Kidney epithelial cell (primary cell): ENCODE data around the gene BICRA. TPM values are rescaled to one million over a fixed set of nuclear protein-coding genes. Genes with fewer than 3 reads are reported as not detected.

ENCODE experiments used
- DNase-seq: peaks from one replicate; pipeline ENCODE4 v3.0.0-alpha.2; 2010; ENCODE audit warnings: low read depth
- H3K27me3 ChIP-seq: 2 replicates; pipeline ENCODE4 v1.6.0; 2011; ENCODE audit warnings: low read length; ENCODE audit not compliant: control insufficient read depth, insufficient read depth
- H3K36me3 ChIP-seq: 2 replicates; pipeline ENCODE4 v1.5.1; 2011; ENCODE audit warnings: low read length; ENCODE audit not compliant: control insufficient read depth, insufficient read depth
- H3K4me3 ChIP-seq: 2 replicates; pipeline ENCODE4 v1.5.1; 2011; ENCODE audit warnings: low read depth, mild to moderate bottlenecking, control low read depth, low read length
- total RNA-seq: library from RNA; depleted of rRNA; stranded (reverse); fragments of >200 nt; gene quantifications from 2 replicates; pipeline ENCODE4 v1.2.3, GENCODE V29; 2015
- TF ChIP-seq, protein P1 (sequence below): IDR thresholded peaks from 2 replicates; pipeline ENCODE4 v1.5.1; 2011; ENCODE audit warnings: mild to moderate bottlenecking, moderate library complexity, low read length, control low read depth, inconsistent platforms; ENCODE audit not compliant: insufficient read depth, poor library complexity, severe bottlenecking

Gene BICRA
- total RNA-seq, 1 donor from 2014 or later = 11.2 TPM

DNA sequence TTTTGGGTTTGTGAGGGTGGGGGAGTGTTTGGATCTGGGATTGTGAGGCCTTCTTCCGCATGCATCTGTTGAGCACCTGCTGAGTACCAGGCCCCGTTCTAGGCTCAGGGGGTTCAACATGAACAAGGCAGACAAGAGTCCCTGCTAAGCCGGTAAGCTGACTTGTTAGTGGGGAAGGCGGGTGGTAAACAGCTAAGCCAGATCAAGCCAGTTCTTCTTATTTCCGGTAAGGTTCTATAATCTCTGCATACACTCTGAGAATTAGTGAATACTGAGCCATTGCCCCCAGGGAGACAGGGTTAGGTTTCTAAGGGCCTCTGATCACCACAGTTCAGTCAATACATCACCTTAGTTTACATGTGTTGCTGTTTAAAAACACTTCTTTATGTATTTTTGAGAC is 94.4 kb downstream of the BICRA start:
- DNase-seq = no peak
- Histone ChIP-seq H3K27me3 (peaks cover 2% of the 10 kb centered on the region), H3K4me3 (no peak overlapping the region), H3K36me3 (peaks cover 5% of the 10 kb centered on the region)
- TF ChIP-seq, protein P1, sequence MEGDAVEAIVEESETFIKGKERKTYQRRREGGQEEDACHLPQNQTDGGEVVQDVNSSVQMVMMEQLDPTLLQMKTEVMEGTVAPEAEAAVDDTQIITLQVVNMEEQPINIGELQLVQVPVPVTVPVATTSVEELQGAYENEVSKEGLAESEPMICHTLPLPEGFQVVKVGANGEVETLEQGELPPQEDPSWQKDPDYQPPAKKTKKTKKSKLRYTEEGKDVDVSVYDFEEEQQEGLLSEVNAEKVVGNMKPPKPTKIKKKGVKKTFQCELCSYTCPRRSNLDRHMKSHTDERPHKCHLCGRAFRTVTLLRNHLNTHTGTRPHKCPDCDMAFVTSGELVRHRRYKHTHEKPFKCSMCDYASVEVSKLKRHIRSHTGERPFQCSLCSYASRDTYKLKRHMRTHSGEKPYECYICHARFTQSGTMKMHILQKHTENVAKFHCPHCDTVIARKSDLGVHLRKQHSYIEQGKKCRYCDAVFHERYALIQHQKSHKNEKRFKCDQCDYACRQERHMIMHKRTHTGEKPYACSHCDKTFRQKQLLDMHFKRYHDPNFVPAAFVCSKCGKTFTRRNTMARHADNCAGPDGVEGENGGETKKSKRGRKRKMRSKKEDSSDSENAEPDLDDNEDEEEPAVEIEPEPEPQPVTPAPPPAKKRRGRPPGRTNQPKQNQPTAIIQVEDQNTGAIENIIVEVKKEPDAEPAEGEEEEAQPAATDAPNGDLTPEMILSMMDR = no peak

- DNase-seq = no peak
- peaks cover 2% of the 10 kb centered on the region for H3K27me3 ChIP-seq
- peaks cover 4% of the 10 kb centered on the region for H3K36me3 ChIP-seq
- no peak overlapping the region for H3K4me3 ChIP-seq
- TF ChIP-seq, protein P1 = no peak
These were observed 95.1 kb downstream of the BICRA start for GRCh38 chr19:47704024-47704423.

DNA sequence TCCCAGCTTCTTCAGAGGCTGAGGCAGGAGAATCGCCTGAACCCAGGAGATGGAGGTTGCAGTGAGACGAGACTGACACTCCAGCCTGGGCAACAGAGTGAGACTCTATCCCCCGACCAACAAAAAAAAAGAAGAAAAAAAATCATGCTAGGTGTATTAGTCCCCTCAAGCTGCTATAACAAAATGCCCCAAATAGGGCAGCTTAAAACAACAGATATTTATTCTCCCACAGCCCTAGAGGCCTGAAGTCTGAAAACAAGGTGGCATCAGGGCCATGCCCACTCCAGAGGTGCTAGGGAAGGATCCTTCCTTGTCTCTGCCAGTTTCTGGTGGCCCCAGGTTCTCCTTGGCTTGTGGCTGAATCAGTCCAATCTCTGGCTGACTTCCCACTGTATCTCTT is 95.7 kb downstream of the BICRA start:
- TF ChIP-seq, protein P1 = no peak
- no peak for DNase-seq
- Histone ChIP-seq H3K4me3 (no peak overlapping the region), H3K27me3 (peaks cover 2% of the 10 kb centered on the region), H3K36me3 (peaks cover 3% of the 10 kb centered on the region)

GRCh38 chr19:47707135-47707925 is 98.4 kb downstream of the BICRA start:
- H3K27me3 ChIP-seq = peaks cover 2% of the 10 kb centered on the region
- TF ChIP-seq, protein P1 = peak; percentile 87
- H3K36me3 ChIP-seq = no peaks in the 10 kb centered on the region
- no peak overlapping the region for H3K4me3 ChIP-seq
- DNase-seq = no peak

DNA sequence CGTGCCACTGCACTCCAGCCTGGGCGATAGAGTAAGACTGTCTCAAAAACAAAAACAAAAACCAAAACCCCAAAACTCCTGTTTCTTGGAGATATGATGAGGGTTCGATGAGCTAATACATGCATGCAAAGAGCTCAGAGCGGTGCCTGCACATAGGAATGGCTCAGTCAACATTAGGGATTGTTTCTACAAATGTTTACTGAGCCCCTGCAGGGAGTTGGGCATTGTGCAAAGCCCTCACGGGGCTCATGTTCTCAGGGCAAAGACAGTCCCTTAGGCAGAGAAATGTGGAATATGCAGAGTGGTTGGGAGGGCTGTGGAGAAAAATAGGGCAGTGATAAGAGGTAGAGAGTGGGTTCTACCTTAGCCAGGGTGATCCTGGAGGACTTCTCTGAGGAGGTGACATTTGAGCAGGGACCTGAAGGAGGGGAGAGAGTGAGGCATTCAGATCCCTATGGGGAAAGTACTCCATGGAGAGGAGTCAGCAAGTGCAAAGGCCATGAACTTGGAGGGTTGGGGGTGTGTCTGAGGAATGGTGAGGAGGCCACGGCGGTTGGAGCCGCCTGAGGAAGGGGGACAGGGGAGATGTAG is 102.8 kb downstream of the BICRA start:
- H3K4me3 ChIP-seq = no peak overlapping the region
- peaks cover 2% of the 10 kb centered on the region for H3K27me3 ChIP-seq
- H3K36me3 ChIP-seq = peaks cover 1% of the 10 kb centered on the region
- TF ChIP-seq, protein P1 = no peak
- no peak for DNase-seq
